ENCODE results near the gene FBXO48.

The FBXO48 gene

GRCh38 chr2:68411397-68412126 is 55.5 kb downstream of the FBXO48 start:
- no peak for DNase-seq

Measured in stimulated activated CD8-positive, alpha-beta memory T cell treated with anti-CD3 and anti-CD28 coated beads, Interleukin-4, amount 100 ng/mL, for 48 hours (primary cell).